T-cell (primary cell): ENCODE results near the gene OSBPL6. TPM values are rescaled to one million over a fixed set of nuclear protein-coding genes. Genes with fewer than 3 reads are reported as not detected.
"Not testable (repeated sequence)": the region's sequence is repeated elsewhere in the genome, so short reads cannot be mapped to it uniquely, and the experiment has no call there.

Experiments
- ATAC-seq, 4 experiments: fragments of 200-7000 bp in 3 of 4; fragments of 150-1000 bp in 1 of 4; cut with Tn5 transposase; replicated peaks in 1 of 4; 1 replicate in 3 of 4; 2 replicates in 1 of 4; pipeline ENCODE4 v1.10.0; 2021; ENCODE audit warnings: moderate library complexity in 3 of 4, mild to moderate bottlenecking in 2 of 4, moderate number of reproducible peaks in 1 of 4
- CTCF ChIA-PET, 2 donors: fragments of 300-600 bp; sonication (Branson Sonifier 250); formaldehyde crosslinking; loops; one replicate each; lab custom pipeline; 2022; ENCODE audit warnings: antibody characterized with exemption in 2 of 2; lab: Charles Lee
- POLR2A ChIA-PET, 2 donors: fragments of 300-600 bp; sonication (Branson Sonifier 250); formaldehyde crosslinking; loops; one replicate each; lab custom pipeline; 2022; ENCODE audit warnings: antibody characterized with exemption in 2 of 2; lab: Charles Lee
- DNase-seq, 35 experiments: peaks; one replicate each; pipeline versions ENCODE4 v3.0.0 to v3.0.0-alpha.2; 2013 to 2023
- H3K27ac ChIP-seq: one replicate; pipeline ENCODE4 v1.5.1; 2013; ENCODE audit warnings: low read length
- H3K27me3 ChIP-seq, 2 experiments: replicated peaks in 1 of 2; 1 replicate in 1 of 2; 2 replicates in 1 of 2; pipeline versions ENCODE4 v1.6.1 to v1.7.0; 2013; ENCODE audit warnings: low read length in 1 of 2, mixed read lengths in 1 of 2; ENCODE audit not compliant: control insufficient read depth in 2 of 2, insufficient read depth in 2 of 2; ENCODE audit errors: extremely low read depth in 1 of 2
- H3K36me3 ChIP-seq, 2 donors: 1 replicate in 1 of 2; 2 replicates in 1 of 2; pipeline versions ENCODE4 v1.6.1 to v1.7.0; 2013; ENCODE audit warnings: low read length in 1 of 2; ENCODE audit not compliant: control insufficient read depth in 2 of 2, insufficient read depth in 1 of 2; ENCODE audit errors: extremely low read depth in 1 of 2
- H3K4me1 ChIP-seq, 2 experiments: 1 replicate in 1 of 2; 2 replicates in 1 of 2; pipeline versions ENCODE4 v1.6.1 to v1.7.0; 2013; ENCODE audit warnings: low read length in 2 of 2, mixed read lengths in 1 of 2; ENCODE audit not compliant: insufficient read depth in 2 of 2, control insufficient read depth in 1 of 2; ENCODE audit errors: extremely low read depth in 1 of 2
- H3K4me3 ChIP-seq, 2 donors: 1 replicate in 1 of 2; 2 replicates in 1 of 2; pipeline versions ENCODE4 v1.5.1 to v1.7.0; 2013; ENCODE audit warnings: mild to moderate bottlenecking in 2 of 2, low read length in 1 of 2, moderate library complexity in 1 of 2; ENCODE audit not compliant: control insufficient read depth in 1 of 2; ENCODE audit errors: extremely low read depth in 1 of 2
- H3K9me3 ChIP-seq: 2 replicates; pipeline ENCODE4 v1.7.0; 2013
- H3K27ac Mint-ChIP-seq, 2 donors: one replicate each; pipeline ENCODE4 v1.8.0; 2020 to 2021; ENCODE audit warnings: mild to moderate bottlenecking in 2 of 2, mixed read lengths in 2 of 2
- H3K27me3 Mint-ChIP-seq, 2 donors: one replicate each; pipeline ENCODE4 v1.8.0; 2021 to 2022; ENCODE audit warnings: mixed read lengths in 2 of 2
- H3K36me3 Mint-ChIP-seq: one replicate; pipeline ENCODE4 v1.8.0; 2021; ENCODE audit warnings: mixed read lengths
- H3K4me1 Mint-ChIP-seq, 3 donors: one replicate each; pipeline ENCODE4 v1.8.0; 2020 to 2022; ENCODE audit warnings: mixed read lengths in 3 of 3, mild to moderate bottlenecking in 1 of 3
- H3K4me3 Mint-ChIP-seq, 3 donors: one replicate each; pipeline ENCODE4 v1.8.0; 2020 to 2022; ENCODE audit warnings: mild to moderate bottlenecking in 3 of 3, mixed read lengths in 3 of 3, moderate library complexity in 3 of 3
- H3K9me3 Mint-ChIP-seq, 3 donors: one replicate each; pipeline ENCODE4 v1.8.0; 2020 to 2022; ENCODE audit warnings: mixed read lengths in 3 of 3
- WGBS: methylation state at CpG from one replicate; pipeline ENCODE4 v1.1.5; 2013; ENCODE audit warnings: missing lambda C conversion rate; ENCODE audit not compliant: insufficient coverage; 5-methylcytosine and 5-hydroxymethylcytosine counted together
- total RNA-seq, 35 experiments: library from RNA in 6 of 35; stranded (reverse) in 6 of 35; fragments of 120-200 nt in 1 of 35; gene quantifications; one replicate each; pipeline versions ENCODE4 v1.2.1 to v1.2.4 and lab custom pipeline; 2013 to 2026

OSBPL6 gene
- total RNA-seq, 5 donors from 2014 or later (not counting 1 experiment from before 2014, with no cell fraction given): 0.08 to 0.41 (median 0.26) TPM

DNA sequence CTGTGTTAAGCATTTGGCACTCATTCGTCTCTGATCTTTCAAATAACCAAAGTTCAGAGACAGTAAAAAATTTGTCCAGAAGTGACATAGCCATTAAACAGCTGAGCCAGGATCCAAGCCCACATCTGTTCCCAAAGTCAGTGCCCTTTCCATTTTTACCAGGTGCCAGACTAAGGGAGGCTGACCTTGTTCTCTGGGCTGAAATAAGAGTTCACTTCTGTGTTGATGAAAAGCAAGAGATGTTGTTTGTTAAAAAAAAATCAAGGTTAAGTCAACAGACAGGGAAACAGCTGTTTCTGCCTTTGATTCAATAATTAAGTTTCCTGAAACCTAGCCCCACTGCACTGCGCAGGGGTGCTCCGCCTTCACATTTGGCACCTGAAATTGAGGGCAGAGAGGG is 139.5 kb downstream of the OSBPL6 start:
- H3K27ac ChIP-seq: no peak overlapping the region
- no peaks in the 10 kb centered on the region for H3K9me3 ChIP-seq
- ChIA-PET CTCF (no interaction called here), POLR2A (no interaction called here)
- 86% methylated on average over 1 of the region's 3 CpGs for WGBS
- H3K36me3 Mint-ChIP-seq: no peaks in the 10 kb centered on the region
- no peak for ATAC-seq
- H3K27me3 ChIP-seq: no peaks in the 10 kb centered on the region
- H3K4me1 Mint-ChIP-seq: no peaks in the 10 kb centered on the region
- DNase-seq: no peak
- no peak overlapping the region for H3K27ac Mint-ChIP-seq
- peaks cover 8% of the 10 kb centered on the region in 2 donors for H3K27me3 Mint-ChIP-seq
- H3K4me1 ChIP-seq: no peaks in the 10 kb centered on the region
- H3K4me3 ChIP-seq: no peak overlapping the region
- H3K4me3 Mint-ChIP-seq: no peak overlapping the region
- no peaks in the 10 kb centered on the region for H3K9me3 Mint-ChIP-seq
- no peaks in the 10 kb centered on the region for H3K36me3 ChIP-seq

DNA sequence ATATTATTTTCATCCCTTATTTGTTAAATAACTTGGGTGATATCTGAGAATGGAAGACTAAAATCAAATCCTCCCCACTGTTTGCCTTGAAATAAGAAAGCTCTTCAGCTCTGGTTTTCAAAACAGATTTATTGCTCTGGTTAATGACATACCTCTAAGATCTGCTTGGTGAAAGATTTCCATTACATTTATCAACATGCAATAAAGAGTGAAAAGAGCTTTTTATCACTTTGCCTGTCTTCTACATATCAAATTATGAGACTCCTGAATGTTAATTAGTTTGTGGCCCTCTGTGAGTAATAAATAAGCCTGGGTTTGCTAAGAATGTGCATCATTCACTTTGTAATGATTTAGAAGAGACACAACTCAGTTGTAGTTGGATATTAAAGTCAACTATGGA is 140.9 kb downstream of the OSBPL6 start:
- ATAC-seq: no peak
- Histone ChIP-seq H3K4me1 (no peaks in the 10 kb centered on the region), H3K27ac (no peak overlapping the region), H3K9me3 (no peaks in the 10 kb centered on the region), H3K4me3 (no peak overlapping the region), H3K27me3 (no peaks in the 10 kb centered on the region), H3K36me3 (no peaks in the 10 kb centered on the region)
- CTCF ChIA-PET: no interaction called here
- Mint-ChIP-seq H3K9me3 (no peaks in the 10 kb centered on the region), H3K27ac (no peak overlapping the region), H3K36me3 (no peaks in the 10 kb centered on the region), H3K4me3 (no peak overlapping the region), H3K27me3 (peaks cover 8 to 13% of the 10 kb centered on the region in 2 donors), H3K4me1 (no peaks in the 10 kb centered on the region)
- POLR2A ChIA-PET: interaction anchor here in 1 of 2 donors (1.2 kb wide), 1 partner anchor 10 kb away, joined by 4 read pairs; no protein-coding TSS in a partner anchor
- no peak for DNase-seq

DNA sequence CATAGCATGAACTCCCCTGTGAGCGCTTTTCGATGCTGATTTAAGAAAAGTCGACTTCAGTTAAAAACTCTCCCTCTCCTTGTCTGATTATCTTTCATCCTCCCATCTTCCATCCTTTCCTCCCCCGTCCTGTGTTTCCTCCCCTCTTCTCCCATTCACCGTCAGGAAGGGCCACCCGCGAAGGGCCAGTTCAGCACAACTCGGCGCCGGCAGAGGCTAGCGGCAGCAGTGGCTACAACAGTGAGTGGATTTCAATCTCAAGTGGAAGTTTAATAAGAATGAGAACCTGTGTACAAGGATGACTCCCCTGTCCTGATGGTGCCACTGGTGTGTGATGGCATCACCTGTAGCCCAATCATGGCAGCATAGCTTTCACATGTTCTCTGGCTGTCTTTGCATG is 149.8 kb downstream of the OSBPL6 start:
- DNase-seq: no peak
- CTCF ChIA-PET: no interaction called here
- Histone ChIP-seq H3K27me3 (peaks cover 0 to 4% of the 10 kb centered on the region in 2 experiments), H3K4me3 (no peak overlapping the region), H3K4me1 (no peaks in the 10 kb centered on the region), H3K36me3 (no peaks in the 10 kb centered on the region), H3K9me3 (no peaks in the 10 kb centered on the region), H3K27ac (no peak overlapping the region)
- H3K36me3 Mint-ChIP-seq: no peaks in the 10 kb centered on the region
- peaks cover 33 to 38% of the 10 kb centered on the region in 2 donors for H3K27me3 Mint-ChIP-seq
- no peak overlapping the region for H3K27ac Mint-ChIP-seq
- POLR2A ChIA-PET: no interaction called here
- H3K4me1 Mint-ChIP-seq: no peaks in the 10 kb centered on the region
- WGBS: 80% methylated on average over 1 of the region's 11 CpGs
- no peak for ATAC-seq
- no peaks in the 10 kb centered on the region for H3K9me3 Mint-ChIP-seq
- no peak overlapping the region for H3K4me3 Mint-ChIP-seq

DNA sequence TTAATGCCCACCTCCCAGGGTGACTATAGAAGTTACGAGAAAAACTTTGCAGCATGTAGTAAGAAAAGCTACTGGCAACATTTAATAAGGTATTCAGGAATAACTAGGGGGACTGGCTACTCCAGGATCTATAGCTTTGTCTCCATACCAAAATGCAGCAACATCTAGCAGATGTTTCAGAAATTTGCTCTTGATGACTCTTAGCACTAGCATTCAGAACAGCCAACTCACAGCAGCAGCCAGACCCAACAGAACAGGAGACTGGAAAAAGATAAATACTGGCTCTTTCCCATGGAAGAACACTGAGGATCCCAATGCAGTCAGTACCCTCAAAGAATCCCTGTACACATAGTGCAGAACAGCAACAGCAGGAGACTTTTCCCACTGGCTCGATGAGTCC is 151.6 kb downstream of the OSBPL6 start:
- CTCF ChIA-PET: no interaction called here
- Mint-ChIP-seq H3K36me3 (no peaks in the 10 kb centered on the region), H3K27ac (no peak overlapping the region), H3K9me3 (no peaks in the 10 kb centered on the region), H3K27me3 (peaks cover 41 to 43% of the 10 kb centered on the region in 2 donors), H3K4me3 (no peak overlapping the region), H3K4me1 (no peaks in the 10 kb centered on the region)
- no peaks in the 10 kb centered on the region for H3K4me1 ChIP-seq
- WGBS: 86% methylated on average over 1 of the region's 2 CpGs
- no peak overlapping the region for H3K27ac ChIP-seq
- no peak overlapping the region for H3K4me3 ChIP-seq
- no peaks in the 10 kb centered on the region for H3K9me3 ChIP-seq
- no peak for DNase-seq
- H3K27me3 ChIP-seq: peaks cover 0 to 7% of the 10 kb centered on the region in 2 experiments
- POLR2A ChIA-PET: no interaction called here
- H3K36me3 ChIP-seq: no peaks in the 10 kb centered on the region
- ATAC-seq: no peak

DNA sequence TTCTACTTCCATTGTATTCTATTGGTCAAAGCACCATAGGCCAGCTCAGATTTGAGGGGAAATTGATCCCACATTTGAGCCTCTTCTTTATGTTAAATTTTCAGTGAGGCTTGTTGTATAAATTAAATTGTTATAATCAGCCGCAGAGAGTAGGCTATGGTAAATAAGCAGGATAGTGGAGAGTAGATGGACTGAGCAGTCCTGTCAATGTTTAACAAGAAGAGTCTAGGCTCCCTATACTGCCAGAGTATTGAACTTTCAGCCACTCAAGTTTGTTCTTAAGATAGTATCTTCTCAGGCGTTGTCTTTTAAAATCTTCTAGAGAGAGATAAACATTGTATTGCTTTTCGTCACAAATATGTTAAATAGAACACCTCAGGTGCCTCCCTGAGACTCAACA is 155.7 kb downstream of the OSBPL6 start:
- H3K4me1 Mint-ChIP-seq: no peaks in the 10 kb centered on the region
- Histone ChIP-seq H3K36me3 (no peaks in the 10 kb centered on the region), H3K9me3 (no peaks in the 10 kb centered on the region), H3K27me3 (peaks cover 0 to 7% of the 10 kb centered on the region in 2 experiments), H3K4me3 (no peak overlapping the region), H3K4me1 (no peaks in the 10 kb centered on the region), H3K27ac (no peak overlapping the region)
- POLR2A ChIA-PET: no interaction called here
- CTCF ChIA-PET: no interaction called here
- peaks cover 38 to 50% of the 10 kb centered on the region in 2 donors for H3K27me3 Mint-ChIP-seq
- no peak overlapping the region for H3K4me3 Mint-ChIP-seq
- H3K9me3 Mint-ChIP-seq: peaks cover 0 to 15% (median 3%) of the 10 kb centered on the region in 3 donors
- no peak for DNase-seq
- H3K36me3 Mint-ChIP-seq: no peaks in the 10 kb centered on the region
- H3K27ac Mint-ChIP-seq: no peak overlapping the region
- ATAC-seq: no peak
- WGBS: no CpG with 5 or more reads among the region's 3 CpGs

DNA sequence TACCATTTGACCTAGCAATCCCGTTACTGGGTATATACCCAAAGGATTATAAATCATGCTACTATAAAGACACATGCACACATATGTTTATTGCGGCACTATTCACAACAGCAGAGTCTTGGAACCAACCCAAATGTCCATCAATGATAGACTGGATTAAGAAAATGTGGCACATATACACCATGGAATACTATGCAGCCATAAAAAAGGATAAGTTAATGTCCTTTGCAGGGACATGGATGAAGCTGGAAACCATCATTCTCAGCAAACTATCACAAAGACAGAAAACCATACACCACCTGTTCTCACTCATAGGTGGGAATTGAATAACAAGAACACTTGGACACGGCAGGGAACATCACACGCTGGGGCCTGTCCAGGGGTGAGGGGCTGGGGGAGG is 163.4 kb downstream of the OSBPL6 start:
- H3K27ac Mint-ChIP-seq, H3K4me1 Mint-ChIP-seq, H3K36me3 Mint-ChIP-seq, H3K4me3 ChIP-seq, H3K4me1 ChIP-seq, ATAC-seq, H3K36me3 ChIP-seq, POLR2A ChIA-PET, H3K4me3 Mint-ChIP-seq, DNase-seq, CTCF ChIA-PET, H3K27ac ChIP-seq, H3K27me3 ChIP-seq, H3K9me3 ChIP-seq: not testable (repeated sequence)
- H3K27me3 Mint-ChIP-seq: peaks cover 8 to 23% of the 10 kb centered on the region in 2 donors
- WGBS: no CpG with 5 or more reads among the region's 4 CpGs
- peaks cover 5 to 29% (median 15%) of the 10 kb centered on the region in 3 donors for H3K9me3 Mint-ChIP-seq
